PC-9 (cell line): Measurements from ENCODE around the gene OR6S1. TPM values are rescaled to one million over a fixed set of nuclear protein-coding genes. Genes with fewer than 3 reads are reported as not detected.

Experiments used
- BruUV-seq: library from RNA; stranded (reverse); fragments of 400-500 nt; replicated peaks from 2 replicates; lab custom pipeline; 2021; lab: Mats Ljungman, UMichigan
- CTCF ChIA-PET: fragments of 300-600 bp; sonication (Branson Sonifier 250); formaldehyde crosslinking; loops from one replicate; lab custom pipeline; 2022; ENCODE audit warnings: antibody characterized with exemption; lab: Charles Lee
- POLR2A ChIA-PET: fragments of 300-600 bp; sonication (Branson Sonifier 250); formaldehyde crosslinking; loops from one replicate; lab custom pipeline; 2022; ENCODE audit warnings: antibody characterized with exemption; ENCODE audit not compliant: unreplicated experiment; lab: Charles Lee
- DNase-seq, 2 experiments: peaks; one replicate each; pipeline versions ENCODE4 v3.0.0 to v3.0.0-alpha.2; 2015 to 2022; ENCODE audit warnings: mixed read lengths in 1 of 2
- H2AFZ ChIP-seq: fragments of 200-600 bp; sonication (generic); 2 replicates; pipeline ENCODE4 v1.8.1; 2017; ENCODE audit warnings: antibody characterized with exemption
- H3F3A ChIP-seq: fragments of 200-600 bp; sonication (generic); 2 replicates; pipeline ENCODE4 v1.8.1; 2017; ENCODE audit warnings: antibody characterized with exemption, mild to moderate bottlenecking, low read depth; ENCODE audit not compliant: insufficient read depth
- H3K27ac ChIP-seq: fragments of 200-600 bp; sonication (generic); 2 replicates; pipeline ENCODE4 v1.6.1; 2016; ENCODE audit warnings: mixed run types
- H3K27me3 ChIP-seq: fragments of 200-600 bp; sonication (generic); 2 replicates; pipeline ENCODE4 v1.6.1; 2016; ENCODE audit warnings: low read depth, mixed run types; ENCODE audit not compliant: insufficient read depth
- H3K36me3 ChIP-seq: fragments of 200-600 bp; sonication (generic); 2 replicates; pipeline ENCODE4 v1.6.1; 2016; ENCODE audit warnings: low read depth, mixed run types
- H3K4me1 ChIP-seq: fragments of 200-600 bp; sonication (generic); replicated peaks from 2 replicates; pipeline ENCODE4 v1.6.1; 2016; ENCODE audit warnings: mixed run types; ENCODE audit not compliant: insufficient read depth
- H3K4me2 ChIP-seq: fragments of 200-600 bp; sonication (generic); 2 replicates; pipeline ENCODE4 v1.6.1; 2017; ENCODE audit warnings: mixed run types
- H3K4me3 ChIP-seq: fragments of 200-600 bp; sonication (generic); 2 replicates; pipeline ENCODE4 v1.6.1; 2016; ENCODE audit warnings: mixed run types
- H3K79me2 ChIP-seq: fragments of 200-600 bp; sonication (generic); 2 replicates; pipeline ENCODE4 v1.6.1; 2017; ENCODE audit warnings: low read depth, mixed run types
- H3K9me2 ChIP-seq: fragments of 200-600 bp; sonication (generic); 2 replicates; pipeline ENCODE4 v1.8.1; 2017; ENCODE audit warnings: mild to moderate bottlenecking; ENCODE audit not compliant: insufficient read depth
- H3K9me3 ChIP-seq: fragments of 200-600 bp; sonication (generic); 2 replicates; pipeline ENCODE4 v1.8.1; 2016; ENCODE audit warnings: low read depth; ENCODE audit not compliant: insufficient read depth
- H4K20me1 ChIP-seq: fragments of 200-600 bp; sonication (generic); 2 replicates; pipeline ENCODE4 v1.8.1; 2017; ENCODE audit not compliant: insufficient read depth
- CTCF ChIP-seq: fragments of 200-600 bp; sonication (generic); conservative IDR thresholded peaks from 2 replicates; pipeline ENCODE4 v1.6.1; 2017; ENCODE audit warnings: mixed run types, antibody characterized with exemption, mild to moderate bottlenecking, moderate library complexity
- EZH2 ChIP-seq: fragments of 200-600 bp; sonication (generic); IDR thresholded peaks from 2 replicates; pipeline ENCODE4 v1.8.0; 2017; ENCODE audit warnings: antibody characterized with exemption, low read depth
- intact Hi-C: fragments of 100-400 bp; cut with micrococcal nuclease; formaldehyde crosslinking; loops from one replicate; pipeline ENCODE4 v1.10.0; 2022; ENCODE audit not compliant: unreplicated experiment
- total RNA-seq: library from RNA; stranded (reverse); gene quantifications from 2 replicates; pipeline ENCODE4 v1.2.3, GENCODE V29; 2021

Gene OR6S1
- total RNA-seq, 1 experiment from 2014 or later: not detected

- Histone ChIP-seq H3K9me3 (no peaks in the 10 kb centered on the region), H4K20me1 (no peaks in the 10 kb centered on the region), H3K4me2 (peak overlapping the region; percentile 97), H3F3A (peaks cover 37% of the 10 kb centered on the region), H3K4me1 (no peaks in the 10 kb centered on the region), H2AFZ (peak overlapping the region; percentile 65), H3K9me2 (no peaks in the 10 kb centered on the region), H3K36me3 (no peaks in the 10 kb centered on the region), H3K27me3 (no peaks in the 10 kb centered on the region), H3K4me3 (peak overlapping the region; percentile 81), H3K79me2 (no peaks in the 10 kb centered on the region), H3K27ac (0 out of 2 replicates have a peak overlapping the region, but pooled peaks have one; percentile 2)
- no TSS peak for BruUV-seq
- ChIA-PET CTCF (no interaction called here), POLR2A (no interaction called here)
- TF ChIP-seq EZH2 (no peak), CTCF (no peak)
- DNase-seq: peak; percentile 46 to 54
- intact Hi-C loops: loop anchor here (5.0 kb wide), 1 partner anchor 366 kb away; the partner anchor contains the start of gene SLC39A2
These were observed 10.2 kb downstream of the OR6S1 start for GRCh38 chr14:20631023-20631879.

- H3K79me2 ChIP-seq: no peaks in the 10 kb centered on the region
- H3K9me3 ChIP-seq: no peaks in the 10 kb centered on the region
- peaks cover 45% of the 10 kb centered on the region for H3F3A ChIP-seq
- intact Hi-C loops: loop anchor here (5.0 kb wide), 1 partner anchor 367 kb away; the partner anchor contains the start of gene SLC39A2
- no peaks in the 10 kb centered on the region for H3K36me3 ChIP-seq
- ChIA-PET CTCF (no interaction called here), POLR2A (no interaction called here)
- no peaks in the 10 kb centered on the region for H3K4me1 ChIP-seq
- TF ChIP-seq EZH2 (no peak), CTCF (no peak)
- 0 out of 2 replicates have a peak overlapping the region, but pooled peaks have one; percentile 2 for H3K27ac ChIP-seq
- no peaks in the 10 kb centered on the region for H3K27me3 ChIP-seq
- peak overlapping the region; percentile 97 for H3K4me2 ChIP-seq
- DNase-seq: peak; percentile 21 to 55
- peak overlapping the region; percentile 81 for H3K4me3 ChIP-seq
- H3K9me2 ChIP-seq: no peaks in the 10 kb centered on the region
- peak overlapping the region; percentile 58; the same call in 1 of the 2 replicates for H2AFZ ChIP-seq
- BruUV-seq: no TSS peak
- no peaks in the 10 kb centered on the region for H4K20me1 ChIP-seq
These were observed 11.0 kb downstream of the OR6S1 start for GRCh38 chr14:20630340-20631022.

- intact Hi-C loops: loop anchor here (10.0 kb wide), 1 partner anchor 347 kb away; no protein-coding TSS in a partner anchor
- Histone ChIP-seq H3K4me3 (no peak overlapping the region), H3K9me2 (no peaks in the 10 kb centered on the region), H3K79me2 (no peaks in the 10 kb centered on the region), H3K27ac (no peak overlapping the region), H3K9me3 (no peaks in the 10 kb centered on the region), H4K20me1 (no peaks in the 10 kb centered on the region), H2AFZ (no peak overlapping the region), H3K4me1 (no peaks in the 10 kb centered on the region), H3K4me2 (no peak overlapping the region), H3K27me3 (no peaks in the 10 kb centered on the region), H3K36me3 (no peaks in the 10 kb centered on the region), H3F3A (peaks cover 49% of the 10 kb centered on the region)
- BruUV-seq: no TSS peak
- ChIA-PET CTCF (no interaction called here), POLR2A (no interaction called here)
- TF ChIP-seq EZH2 (no peak), CTCF (no peak)
- no peak for DNase-seq
These were observed 13.2 kb downstream of the OR6S1 start for GRCh38 chr14:20628063-20628854.
